PC-9 (cell line): ENCODE measurements around the gene MATN1. TPM values are rescaled to one million over a fixed set of nuclear protein-coding genes. Genes with fewer than 3 reads are reported as not detected.

Experiments
- BruUV-seq: library from RNA; stranded (reverse); fragments of 400-500 nt; replicated peaks from 2 replicates; lab custom pipeline; 2021; lab: Mats Ljungman, UMichigan
- CTCF ChIA-PET: fragments of 300-600 bp; sonication (Branson Sonifier 250); formaldehyde crosslinking; loops from one replicate; lab custom pipeline; 2022; ENCODE audit warnings: antibody characterized with exemption; lab: Charles Lee
- POLR2A ChIA-PET: fragments of 300-600 bp; sonication (Branson Sonifier 250); formaldehyde crosslinking; loops from one replicate; lab custom pipeline; 2022; ENCODE audit warnings: antibody characterized with exemption; ENCODE audit not compliant: unreplicated experiment; lab: Charles Lee
- DNase-seq, 2 experiments: peaks; one replicate each; pipeline versions ENCODE4 v3.0.0 to v3.0.0-alpha.2; 2015 to 2022; ENCODE audit warnings: mixed read lengths in 1 of 2
- H2AFZ ChIP-seq: fragments of 200-600 bp; sonication (generic); 2 replicates; pipeline ENCODE4 v1.8.1; 2017; ENCODE audit warnings: antibody characterized with exemption
- H3F3A ChIP-seq: fragments of 200-600 bp; sonication (generic); 2 replicates; pipeline ENCODE4 v1.8.1; 2017; ENCODE audit warnings: antibody characterized with exemption, mild to moderate bottlenecking, low read depth; ENCODE audit not compliant: insufficient read depth
- H3K27ac ChIP-seq: fragments of 200-600 bp; sonication (generic); 2 replicates; pipeline ENCODE4 v1.6.1; 2016; ENCODE audit warnings: mixed run types
- H3K27me3 ChIP-seq: fragments of 200-600 bp; sonication (generic); 2 replicates; pipeline ENCODE4 v1.6.1; 2016; ENCODE audit warnings: low read depth, mixed run types; ENCODE audit not compliant: insufficient read depth
- H3K36me3 ChIP-seq: fragments of 200-600 bp; sonication (generic); 2 replicates; pipeline ENCODE4 v1.6.1; 2016; ENCODE audit warnings: low read depth, mixed run types
- H3K4me1 ChIP-seq: fragments of 200-600 bp; sonication (generic); replicated peaks from 2 replicates; pipeline ENCODE4 v1.6.1; 2016; ENCODE audit warnings: mixed run types; ENCODE audit not compliant: insufficient read depth
- H3K4me2 ChIP-seq: fragments of 200-600 bp; sonication (generic); 2 replicates; pipeline ENCODE4 v1.6.1; 2017; ENCODE audit warnings: mixed run types
- H3K4me3 ChIP-seq: fragments of 200-600 bp; sonication (generic); 2 replicates; pipeline ENCODE4 v1.6.1; 2016; ENCODE audit warnings: mixed run types
- H3K79me2 ChIP-seq: fragments of 200-600 bp; sonication (generic); 2 replicates; pipeline ENCODE4 v1.6.1; 2017; ENCODE audit warnings: low read depth, mixed run types
- H3K9me2 ChIP-seq: fragments of 200-600 bp; sonication (generic); 2 replicates; pipeline ENCODE4 v1.8.1; 2017; ENCODE audit warnings: mild to moderate bottlenecking; ENCODE audit not compliant: insufficient read depth
- H3K9me3 ChIP-seq: fragments of 200-600 bp; sonication (generic); 2 replicates; pipeline ENCODE4 v1.8.1; 2016; ENCODE audit warnings: low read depth; ENCODE audit not compliant: insufficient read depth
- H4K20me1 ChIP-seq: fragments of 200-600 bp; sonication (generic); 2 replicates; pipeline ENCODE4 v1.8.1; 2017; ENCODE audit not compliant: insufficient read depth
- EZH2 ChIP-seq: fragments of 200-600 bp; sonication (generic); IDR thresholded peaks from 2 replicates; pipeline ENCODE4 v1.8.0; 2017; ENCODE audit warnings: antibody characterized with exemption, low read depth
- intact Hi-C: fragments of 100-400 bp; cut with micrococcal nuclease; formaldehyde crosslinking; loops from one replicate; pipeline ENCODE4 v1.10.0; 2022; ENCODE audit not compliant: unreplicated experiment
- total RNA-seq: library from RNA; stranded (reverse); gene quantifications from 2 replicates; pipeline ENCODE4 v1.2.3, GENCODE V29; 2021
- TF ChIP-seq, protein P1 (sequence below): fragments of 200-600 bp; sonication (generic); conservative IDR thresholded peaks from 2 replicates; pipeline ENCODE4 v1.6.1; 2017; ENCODE audit warnings: mixed run types, antibody characterized with exemption, mild to moderate bottlenecking, moderate library complexity

Gene MATN1
- total RNA-seq, 1 experiment from 2014 or later, result 0.37 TPM

DNA sequence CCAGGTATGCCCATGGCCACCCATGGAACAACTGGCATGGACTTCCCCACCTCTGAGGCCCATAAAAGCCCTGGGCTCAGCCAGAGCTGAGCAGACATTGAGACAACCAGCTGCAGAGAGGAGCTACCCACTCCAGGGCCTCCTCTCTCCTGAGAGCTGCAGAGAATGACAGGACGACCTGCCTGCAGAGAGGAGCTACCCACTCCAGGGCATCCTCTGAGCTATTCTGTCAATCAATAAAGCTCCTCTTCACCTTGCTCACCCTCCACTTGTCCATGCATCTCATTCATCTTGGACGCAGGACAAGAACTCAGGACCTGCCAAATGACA lies 43.4 kb downstream of the MATN1 start:
- Histone ChIP-seq H3K79me2 (no peaks in the 10 kb centered on the region), H3K9me2 (no peaks in the 10 kb centered on the region), H3K36me3 (no peaks in the 10 kb centered on the region), H2AFZ (no peak overlapping the region), H3K9me3 (no peaks in the 10 kb centered on the region), H3K4me2 (no peak overlapping the region), H3K27ac (no peak overlapping the region), H3K27me3 (no peaks in the 10 kb centered on the region), H3K4me1 (peaks cover 12% of the 10 kb centered on the region), H3K4me3 (no peak overlapping the region), H4K20me1 (no peaks in the 10 kb centered on the region), H3F3A (no peaks in the 10 kb centered on the region; the same call in 1 of the 2 replicates)
- intact Hi-C loops, result no loop called here
- CTCF ChIA-PET, result no interaction called here
- TF ChIP-seq EZH2, result no peak
- TF ChIP-seq, protein P1, sequence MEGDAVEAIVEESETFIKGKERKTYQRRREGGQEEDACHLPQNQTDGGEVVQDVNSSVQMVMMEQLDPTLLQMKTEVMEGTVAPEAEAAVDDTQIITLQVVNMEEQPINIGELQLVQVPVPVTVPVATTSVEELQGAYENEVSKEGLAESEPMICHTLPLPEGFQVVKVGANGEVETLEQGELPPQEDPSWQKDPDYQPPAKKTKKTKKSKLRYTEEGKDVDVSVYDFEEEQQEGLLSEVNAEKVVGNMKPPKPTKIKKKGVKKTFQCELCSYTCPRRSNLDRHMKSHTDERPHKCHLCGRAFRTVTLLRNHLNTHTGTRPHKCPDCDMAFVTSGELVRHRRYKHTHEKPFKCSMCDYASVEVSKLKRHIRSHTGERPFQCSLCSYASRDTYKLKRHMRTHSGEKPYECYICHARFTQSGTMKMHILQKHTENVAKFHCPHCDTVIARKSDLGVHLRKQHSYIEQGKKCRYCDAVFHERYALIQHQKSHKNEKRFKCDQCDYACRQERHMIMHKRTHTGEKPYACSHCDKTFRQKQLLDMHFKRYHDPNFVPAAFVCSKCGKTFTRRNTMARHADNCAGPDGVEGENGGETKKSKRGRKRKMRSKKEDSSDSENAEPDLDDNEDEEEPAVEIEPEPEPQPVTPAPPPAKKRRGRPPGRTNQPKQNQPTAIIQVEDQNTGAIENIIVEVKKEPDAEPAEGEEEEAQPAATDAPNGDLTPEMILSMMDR, result no peak
- BruUV-seq, result no TSS peak
- no peak for DNase-seq
- POLR2A ChIA-PET, result no interaction called here

DNA sequence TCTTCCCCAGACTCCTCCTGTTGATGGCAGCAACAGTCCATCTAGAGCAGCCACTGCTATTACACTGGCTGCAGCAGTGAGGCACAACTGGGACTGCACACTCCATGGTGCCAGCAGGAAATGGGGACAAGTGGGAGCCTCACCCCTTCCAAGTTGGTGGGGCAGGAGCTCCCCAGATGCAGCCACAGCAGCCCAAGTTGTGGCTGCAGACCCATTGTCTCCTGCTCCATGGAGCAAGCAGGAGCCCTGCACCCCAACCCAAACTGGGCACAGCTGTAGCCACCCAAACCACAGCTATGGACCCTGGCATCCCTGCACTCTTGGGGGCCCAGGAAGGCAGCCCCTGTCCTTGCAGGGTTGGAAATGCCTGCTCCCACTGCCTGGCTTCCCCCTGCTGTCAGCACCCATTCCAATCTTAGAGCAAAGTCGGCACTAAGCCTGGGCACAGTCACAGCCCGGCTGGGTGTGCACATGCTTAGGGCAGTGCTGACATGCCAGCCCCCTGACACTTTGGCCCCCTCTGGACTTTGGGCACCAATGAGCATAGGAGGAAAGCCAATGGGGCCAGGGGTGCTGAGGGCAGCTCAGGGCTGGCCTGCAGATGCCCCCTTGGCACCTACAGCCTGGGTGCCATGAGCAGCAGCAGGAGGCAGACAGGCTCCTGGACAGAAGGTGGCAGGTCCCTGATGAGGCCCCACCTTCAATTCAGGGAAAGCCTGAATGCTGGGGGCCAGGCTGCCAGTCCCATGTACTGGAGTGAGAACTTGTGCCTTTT lies 44.0 kb downstream of the MATN1 start:
- POLR2A ChIA-PET, result no interaction called here
- Histone ChIP-seq H4K20me1 (no peaks in the 10 kb centered on the region), H3K27ac (no peak overlapping the region), H3K79me2 (no peaks in the 10 kb centered on the region), H3K4me2 (no peak overlapping the region), H3K9me2 (no peaks in the 10 kb centered on the region), H2AFZ (no peak overlapping the region), H3K36me3 (no peaks in the 10 kb centered on the region), H3K4me1 (peaks cover 6% of the 10 kb centered on the region), H3K9me3 (no peaks in the 10 kb centered on the region), H3F3A (no peaks in the 10 kb centered on the region; the same call in 1 of the 2 replicates), H3K4me3 (no peak overlapping the region), H3K27me3 (no peaks in the 10 kb centered on the region)
- intact Hi-C loops, result no loop called here
- TF ChIP-seq, protein P1, result no peak
- no peak for TF ChIP-seq EZH2
- DNase-seq, result no peak
- no TSS peak for BruUV-seq
- CTCF ChIA-PET, result no interaction called here

DNA sequence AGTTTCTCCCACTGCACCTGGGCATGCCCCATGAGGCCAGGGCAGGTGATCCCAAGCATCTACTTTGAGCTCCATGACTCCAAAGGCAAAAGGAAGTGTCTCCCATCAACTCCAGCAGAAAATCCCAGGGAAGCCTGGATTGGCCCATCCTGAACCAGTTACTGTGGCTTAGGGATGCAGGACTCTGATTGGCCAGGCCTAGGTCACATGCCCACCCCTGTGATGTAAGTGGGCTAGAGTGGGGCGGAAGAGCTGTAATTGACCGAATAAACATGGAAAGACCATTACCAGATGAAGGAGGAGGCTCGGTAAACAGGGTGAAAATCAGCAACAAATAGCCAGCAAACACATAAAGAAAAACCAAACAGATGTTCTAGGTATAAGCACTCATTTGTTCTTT lies 45.2 kb downstream of the MATN1 start:
- TF ChIP-seq EZH2, result no peak
- TF ChIP-seq, protein P1, result no peak

More for the DNA sequence above, 45.2 kb downstream of the MATN1 start:
- no peaks in the 10 kb centered on the region for H3K27me3 ChIP-seq
- H2AFZ ChIP-seq, result no peak overlapping the region
- H3K4me3 ChIP-seq, result no peak overlapping the region
- H3K79me2 ChIP-seq, result no peaks in the 10 kb centered on the region
- no peaks in the 10 kb centered on the region for H3K36me3 ChIP-seq
- ChIA-PET CTCF (no interaction called here), POLR2A (no interaction called here)
- no peaks in the 10 kb centered on the region; the same call in 1 of the 2 replicates for H3F3A ChIP-seq
- intact Hi-C loops, result no loop called here
- no peak overlapping the region for H3K27ac ChIP-seq
- no peaks in the 10 kb centered on the region for H3K9me2 ChIP-seq
- H3K9me3 ChIP-seq, result no peaks in the 10 kb centered on the region
- peaks cover 5% of the 10 kb centered on the region; the same call in 1 of the 2 replicates for H3K4me1 ChIP-seq
- no peak for DNase-seq
- H3K4me2 ChIP-seq, result no peak overlapping the region
- no peaks in the 10 kb centered on the region for H4K20me1 ChIP-seq
- BruUV-seq, result no TSS peak
